Activated CD4-positive, alpha-beta T cell treated with anti-CD3 and anti-CD28 coated beads, Interleukin-2, amount 50 U/mL, for 24 hours (primary cell): ENCODE data around the gene MAP4K5.

Experiments
- DNase-seq, 2 donors: peaks; one replicate each; pipeline ENCODE4 v3.0.0-alpha.2; 2020; ENCODE audit warnings: low read depth in 1 of 2, low spot score in 1 of 2

The MAP4K5 gene

GRCh38 chr14:50403419-50403818 lies 128.9 kb downstream of the MAP4K5 start:
- DNase-seq: no peak

GRCh38 chr14:50402965-50403364 lies 129.4 kb downstream of the MAP4K5 start:
- no peak for DNase-seq

DNA sequence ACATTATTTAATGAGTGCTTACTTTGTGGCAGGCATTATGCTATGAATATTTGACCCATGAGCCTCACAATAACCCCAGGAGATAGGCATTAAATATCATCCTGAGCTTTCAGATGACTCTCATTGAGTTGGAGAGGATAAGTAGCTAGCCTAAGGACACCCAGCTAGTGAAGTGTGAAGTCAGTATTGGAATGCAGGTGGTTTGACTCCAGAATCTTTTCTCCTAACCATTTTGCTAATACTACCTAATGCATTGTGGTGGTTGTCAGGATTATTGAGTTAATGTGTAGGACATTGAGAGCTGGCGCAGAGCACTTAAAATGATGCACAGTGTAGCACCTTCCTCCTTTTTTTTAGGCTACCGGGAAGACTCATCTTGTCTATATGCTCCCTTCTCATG lies 131.9 kb downstream of the MAP4K5 start:
- DNase-seq: no peak

- DNase-seq: no peak
Observed at GRCh38 chr14:50399251-50400032, 132.9 kb downstream of the MAP4K5 start.

DNA sequence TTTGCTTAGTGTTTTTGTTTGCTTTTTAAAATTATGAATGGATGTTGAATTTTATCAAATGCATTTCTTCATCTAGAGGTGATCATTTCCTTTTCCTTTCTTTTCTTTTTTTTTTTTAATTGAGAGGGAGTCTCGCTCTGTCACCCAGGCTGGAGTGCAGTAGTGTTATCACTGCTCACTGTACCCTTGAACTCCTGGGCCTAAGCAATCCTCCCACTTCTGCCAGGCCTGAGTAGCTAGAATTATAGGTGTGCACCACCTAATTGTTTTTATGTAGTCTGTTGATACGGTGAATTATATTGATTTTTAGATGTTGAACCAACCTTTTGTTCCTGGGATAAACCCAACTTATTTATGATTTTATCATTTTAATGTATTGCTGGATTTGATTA lies 134.2 kb downstream of the MAP4K5 start:
- no peak for DNase-seq

DNA sequence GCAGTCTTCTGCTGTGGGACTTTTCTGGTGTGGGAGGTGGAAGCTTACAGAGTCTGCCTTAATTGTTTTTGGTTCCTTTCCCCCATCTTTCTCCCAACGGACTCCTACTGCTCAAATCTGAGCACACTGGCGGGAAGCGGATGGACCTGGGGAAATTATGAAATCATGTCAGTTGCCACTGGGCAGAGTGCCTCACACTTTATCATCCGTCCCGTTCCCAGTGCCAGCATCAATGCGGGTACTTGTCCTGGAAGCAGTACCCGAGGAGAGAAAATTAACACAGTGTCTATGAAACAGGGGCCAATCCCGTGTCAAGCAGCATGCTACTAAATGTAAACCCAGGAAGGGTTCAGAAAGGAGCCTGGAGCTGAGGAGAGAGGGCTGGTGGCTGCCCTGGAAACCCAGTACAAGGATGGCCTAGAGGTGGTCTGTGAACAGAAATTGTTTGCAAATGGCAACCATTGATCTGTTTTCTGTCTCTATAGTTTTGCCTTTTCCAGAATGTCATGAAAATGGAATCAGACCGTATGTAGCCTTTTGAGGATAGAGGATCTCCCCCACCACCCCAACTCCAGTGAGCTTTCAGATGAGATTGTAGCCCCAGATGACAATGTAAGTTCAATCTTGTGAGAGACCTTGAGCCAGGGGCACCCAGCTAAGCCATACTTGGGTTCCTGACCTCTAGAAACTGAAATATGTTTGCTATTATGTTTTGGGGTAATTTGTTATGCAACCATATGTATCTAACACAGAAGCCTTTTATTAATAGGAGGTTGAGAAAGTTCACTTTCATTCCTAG lies 134.8 kb downstream of the MAP4K5 start:
- DNase-seq: no peak

DNA sequence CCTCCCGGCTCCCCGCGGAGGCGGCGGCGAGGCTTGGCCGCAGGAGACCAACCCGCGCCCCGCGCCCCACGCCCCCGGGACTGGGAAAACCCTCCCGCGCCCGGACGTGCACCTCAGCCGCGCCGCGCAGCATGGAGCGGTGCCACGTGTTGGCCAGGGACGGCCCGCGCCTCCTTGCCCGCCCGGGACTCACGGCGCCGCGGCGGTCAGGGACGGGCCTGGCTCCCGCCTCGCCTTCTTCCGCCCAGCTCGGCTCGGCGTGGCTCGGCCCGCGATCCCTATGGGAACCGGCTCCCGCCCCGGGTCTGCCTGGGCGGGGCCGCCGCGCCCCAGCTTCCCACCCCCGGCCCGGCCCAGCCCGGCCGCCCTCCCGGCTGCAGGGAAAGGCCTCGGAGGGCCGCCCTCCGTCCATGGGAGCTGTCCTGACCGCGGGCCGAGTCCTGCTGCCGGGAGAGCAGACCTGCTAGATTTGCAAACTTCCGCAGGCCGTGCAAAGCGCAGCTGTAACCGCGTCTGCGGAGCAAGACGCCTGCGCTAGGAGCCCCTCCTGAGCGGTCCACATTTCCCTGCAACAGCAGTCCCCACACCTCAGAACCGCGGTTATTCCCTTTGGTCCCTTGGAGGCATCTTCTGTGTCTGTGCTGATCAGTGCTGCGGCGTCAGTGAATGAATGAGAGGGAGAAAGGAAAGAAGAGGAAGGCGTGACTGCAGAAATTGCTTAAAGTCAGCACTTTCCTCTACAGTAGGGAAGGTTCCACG lies 135.6 kb downstream of the MAP4K5 start, which contains the start of gene CDKL1:
CDKL1 (minus strand) TSS at position 251 of the 759 bp plus-strand sequence. CDS start 1,013 bp downstream, outside the sequence.
- DNase-seq: peak; percentile 3 to 36

GRCh38 chr14:50395448-50395847 lies 136.9 kb downstream of the MAP4K5 start:
- no peak for DNase-seq

DNA sequence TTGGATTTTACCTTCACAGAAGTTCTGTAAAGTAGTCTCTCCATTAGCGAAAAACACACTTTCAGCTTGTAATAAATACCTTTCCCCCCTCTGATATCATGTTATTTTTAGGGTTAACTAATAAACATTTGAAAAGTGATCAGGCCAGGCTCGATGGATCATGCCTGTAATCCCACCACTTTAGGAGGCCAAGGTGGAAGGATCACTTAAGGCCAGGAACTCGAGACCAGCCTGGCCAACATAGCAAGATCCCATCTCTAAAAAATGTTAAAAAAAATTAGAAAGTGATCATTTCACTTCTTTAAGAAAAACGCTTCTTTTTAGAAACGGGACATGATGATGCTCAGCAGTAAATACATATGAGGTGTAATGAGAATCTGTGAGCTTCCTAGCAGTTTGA lies 137.7 kb downstream of the MAP4K5 start:
- no peak for DNase-seq

GRCh38 chr14:50389668-50390441 lies 142.5 kb downstream of the MAP4K5 start:
- DNase-seq: no peak

DNA sequence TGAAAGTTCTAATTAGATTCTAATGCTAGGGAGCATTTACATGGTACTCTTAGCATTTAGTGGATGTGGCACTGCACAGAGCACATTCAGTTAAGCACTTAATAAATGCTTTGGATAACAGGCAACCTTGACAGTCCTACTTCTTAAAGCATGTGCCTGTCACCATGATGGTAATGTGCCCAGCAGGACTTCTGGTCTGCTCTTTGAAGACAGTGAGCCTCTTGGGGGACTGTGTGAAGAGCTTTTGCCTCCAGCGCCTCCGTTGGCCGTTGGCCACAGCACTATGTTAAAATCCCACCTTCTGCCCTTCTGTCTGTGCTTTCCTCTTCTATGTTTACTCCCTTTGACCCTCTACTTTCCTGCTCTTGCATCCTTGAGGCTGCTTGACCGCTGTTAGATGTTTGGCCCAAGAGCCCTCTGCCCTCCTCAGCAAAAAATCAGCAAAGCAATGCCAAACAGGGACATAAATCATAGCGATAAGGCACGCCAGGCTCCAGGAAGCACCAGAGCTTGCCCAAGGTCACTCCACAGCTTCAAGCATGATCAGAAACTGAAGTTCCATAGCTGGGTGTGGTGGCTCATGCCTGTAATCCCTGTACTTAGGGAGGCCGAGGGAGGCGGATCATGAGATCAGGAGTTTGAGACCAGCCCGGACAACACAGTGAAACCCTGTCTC lies 144.0 kb downstream of the MAP4K5 start:
- DNase-seq: no peak

DNA sequence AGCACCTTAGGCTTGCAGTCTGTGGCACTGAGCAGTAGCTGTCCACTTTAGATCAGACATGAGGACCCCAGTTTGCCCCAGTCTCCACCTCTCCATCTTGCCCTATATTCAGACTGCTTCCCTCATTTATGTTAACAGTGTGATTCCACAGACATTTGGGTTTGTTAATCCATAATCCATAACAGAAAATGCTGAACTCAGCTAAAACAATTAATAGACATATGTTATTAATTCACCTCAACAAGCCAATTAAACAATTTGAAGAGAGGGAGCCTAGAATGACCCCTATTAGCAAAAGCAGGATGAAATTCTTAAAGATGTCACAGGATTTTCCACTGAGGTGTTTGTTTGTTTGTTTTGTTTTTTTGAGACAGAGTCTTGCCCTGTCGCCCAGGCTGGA lies 144.8 kb downstream of the MAP4K5 start:
- DNase-seq: no peak

- DNase-seq: no peak
Observed at GRCh38 chr14:50383618-50384225, 148.6 kb downstream of the MAP4K5 start.

- DNase-seq: no peak
Observed at GRCh38 chr14:50381823-50382287, 150.5 kb downstream of the MAP4K5 start.

DNA sequence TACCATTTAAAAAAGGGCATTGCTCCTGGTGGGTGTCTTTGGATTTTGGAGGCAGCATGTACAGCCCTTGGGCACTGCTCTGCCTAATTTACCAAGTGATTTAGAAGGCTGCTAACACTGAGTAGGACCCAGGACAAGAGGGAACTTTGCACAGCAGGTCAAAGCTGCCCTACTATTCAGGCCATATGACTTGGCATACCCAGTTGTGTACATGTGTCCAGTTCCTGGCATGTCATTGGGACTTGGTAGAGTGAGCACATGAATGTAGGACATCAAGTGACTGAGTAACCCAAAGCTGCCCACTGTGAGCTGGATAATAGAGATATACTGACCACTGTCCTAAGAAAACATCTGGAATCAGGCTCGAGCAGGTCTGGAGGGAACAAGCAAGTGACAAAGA lies 151.4 kb downstream of the MAP4K5 start:
- no peak for DNase-seq

GRCh38 chr14:50380455-50380854 lies 151.9 kb downstream of the MAP4K5 start:
- no peak for DNase-seq

- DNase-seq: no peak
Observed at GRCh38 chr14:50379563-50379962, 152.8 kb downstream of the MAP4K5 start.

- no peak for DNase-seq
Observed at GRCh38 chr14:50377550-50378085, 154.8 kb downstream of the MAP4K5 start.

- DNase-seq: no peak
Observed at GRCh38 chr14:50375760-50376159, 156.6 kb downstream of the MAP4K5 start.
